HCT116 (cell line): ENCODE results near the gene AFF1. TPM values are rescaled to one million over a fixed set of nuclear protein-coding genes. Genes with fewer than 3 reads are reported as not detected.

Source experiments
- ATAC-seq: fragments of 200-7000 bp; cut with Tn5 transposase; 2 replicates; pipeline ENCODE4 v1.9.1; 2020; ENCODE audit warnings: mild to moderate bottlenecking, moderate library complexity
- BruUV-seq: library from RNA; stranded (reverse); fragments of 400-500 nt; replicated peaks from 2 replicates; lab custom pipeline; 2021; lab: Mats Ljungman, UMichigan
- CTCF ChIA-PET: fragments of 300-600 bp; sonication (Branson Sonifier 250); formaldehyde crosslinking; loops from one replicate; lab custom pipeline; 2021; ENCODE audit warnings: antibody characterized with exemption; lab: Charles Lee
- POLR2A ChIA-PET: fragments of 300-600, 350-600 bp; sonication (Branson Sonifier 250); formaldehyde crosslinking; loops from one replicate; lab custom pipeline; 2021; ENCODE audit warnings: antibody characterized with exemption; lab: Charles Lee
- RAD21 ChIA-PET, 2 experiments: fragments of 300-600 bp; sonication (Branson Sonifier 250); formaldehyde crosslinking; loops; one replicate each; lab custom pipeline; 2023; ENCODE audit warnings: low total read pairs in 2 of 2; ENCODE audit not compliant: uncharacterized antibody in 2 of 2, unreplicated experiment in 2 of 2, low non-redundant PET in 1 of 2; lab: Charles Lee
- DNase-seq: peaks from one replicate; pipeline ENCODE4 v3.0.0-alpha.2; 2010; ENCODE audit warnings: low read depth, low spot score
- H2AFZ ChIP-seq: fragments of 200-600 bp; shearing (Covaris generic), sonication (generic); 2 replicates; pipeline ENCODE4 v1.6.1; 2017; ENCODE audit warnings: low read depth, mixed run types, mixed read lengths, antibody characterized with exemption, low read length; ENCODE audit not compliant: poor library complexity, severe bottlenecking
- H3K27ac ChIP-seq: 2 replicates; pipeline ENCODE4 v1.5.1; 2012; ENCODE audit warnings: low read depth, low read length
- H3K27me3 ChIP-seq: fragments of 200-600 bp; sonication (generic); 2 replicates; pipeline ENCODE4 v1.6.1; 2016; ENCODE audit warnings: mixed run types, low read length, mixed read lengths; ENCODE audit not compliant: insufficient read depth
- H3K36me3 ChIP-seq, 2 experiments: fragments of 200-500 bp in 1 of 2; fragments of 200-600 bp in 1 of 2; sonication (Bioruptor generic) in 1 of 2; sonication (generic) in 1 of 2; 2 replicates each; pipeline versions ENCODE4 v1.5.1 to v1.6.1; 2014 to 2016; ENCODE audit warnings: low read length in 2 of 2, inconsistent platforms in 1 of 2, mixed read lengths in 1 of 2, mixed run types in 1 of 2; ENCODE audit not compliant: insufficient read depth in 2 of 2, control insufficient read depth in 1 of 2
- H3K4me1 ChIP-seq, 2 experiments: fragments of 200-600 bp in 1 of 2; sonication (generic) in 1 of 2; 2 replicates each; pipeline versions ENCODE4 v1.5.1 to v1.6.1; 2012 to 2017; ENCODE audit warnings: low read length in 2 of 2, inconsistent platforms in 1 of 2, mild to moderate bottlenecking in 1 of 2, mixed read lengths in 1 of 2, mixed run types in 1 of 2, moderate library complexity in 1 of 2; ENCODE audit not compliant: insufficient read depth in 2 of 2, control insufficient read depth in 1 of 2
- H3K4me2 ChIP-seq: fragments of 200-600 bp; sonication (generic); 2 replicates; pipeline ENCODE4 v1.6.1; 2017; ENCODE audit warnings: mixed run types, low read length, mixed read lengths
- H3K4me3 ChIP-seq, 2 experiments: fragments of 200-600 bp in 1 of 2; sonication (generic) in 1 of 2; replicated peaks in 1 of 2; 2 replicates each; pipeline ENCODE4 v1.5.1; 2011 to 2016; ENCODE audit warnings: low read length in 2 of 2, control low read depth in 1 of 2, low read depth in 1 of 2, mild to moderate bottlenecking in 1 of 2, mixed read lengths in 1 of 2, mixed run types in 1 of 2
- H3K79me2 ChIP-seq: fragments of 200-600 bp; sonication (generic); 2 replicates; pipeline ENCODE4 v1.6.1; 2017; ENCODE audit warnings: mild to moderate bottlenecking, mixed run types, low read length, moderate library complexity, mixed read lengths; ENCODE audit not compliant: insufficient read depth
- H3K9ac ChIP-seq: fragments of 200-600 bp; sonication (generic); 2 replicates; pipeline ENCODE4 v1.6.1; 2016; ENCODE audit warnings: low read length, mixed read lengths
- H3K9me2 ChIP-seq: fragments of 200-600 bp; sonication (generic), shearing (Covaris generic); 2 replicates; pipeline ENCODE4 v1.6.1; 2017; ENCODE audit warnings: mixed run types, mild to moderate bottlenecking, moderate library complexity; ENCODE audit not compliant: insufficient read depth
- H3K9me3 ChIP-seq, 2 experiments: fragments of 200-500 bp in 1 of 2; fragments of 200-600 bp in 1 of 2; sonication (Bioruptor generic) in 1 of 2; sonication (generic) in 1 of 2; 2 replicates each; pipeline ENCODE4 v1.6.1; 2014 to 2017; ENCODE audit warnings: low read length in 2 of 2, mixed read lengths in 2 of 2, inconsistent platforms in 1 of 2, low read depth in 1 of 2, mild to moderate bottlenecking in 1 of 2, mixed run types in 1 of 2, moderate library complexity in 1 of 2; ENCODE audit not compliant: control insufficient read depth in 1 of 2, insufficient read depth in 1 of 2
- H4K20me1 ChIP-seq: fragments of 200-600 bp; sonication (generic), shearing (Covaris generic); 2 replicates; pipeline ENCODE4 v1.6.1; 2017; ENCODE audit warnings: mixed run types, mild to moderate bottlenecking, moderate library complexity; ENCODE audit not compliant: insufficient read depth
- ELF1 ChIP-seq: IDR thresholded peaks from 2 replicates; pipeline ENCODE4 v1.6.1; 2012; ENCODE audit warnings: low read depth, borderline replicate concordance
- FOSL1 ChIP-seq: IDR thresholded peaks from 2 replicates; pipeline ENCODE4 v1.6.1; 2012; ENCODE audit warnings: low read depth
- POLR2A ChIP-seq: IDR thresholded peaks from 2 replicates; pipeline ENCODE4 v1.7.0; 2011; ENCODE audit warnings: borderline replicate concordance; ENCODE audit not compliant: insufficient read depth, insufficient read length; ENCODE audit errors: extremely low read depth
- POLR2AphosphoS5 ChIP-seq: IDR thresholded peaks from 2 replicates; pipeline ENCODE4 v1.6.1; 2011; ENCODE audit warnings: mild to moderate bottlenecking, low read depth, low read length, moderate library complexity
- RAD21 ChIP-seq: IDR thresholded peaks from 2 replicates; pipeline ENCODE4 v1.6.1; 2012; ENCODE audit warnings: low read depth, mild to moderate bottlenecking
- intact Hi-C: fragments of 100-400 bp; cut with micrococcal nuclease; formaldehyde crosslinking; loops from 2 replicates; pipeline ENCODE4 v1.10.0; 2022
- total RNA-seq: library from RNA; stranded (reverse); gene quantifications from one replicate; pipeline ENCODE4 v1.2.1, GENCODE V29; 2021; ENCODE audit not compliant: unreplicated experiment
- TF ChIP-seq, protein P1 (sequence below), 3 experiments: fragments of 200-600 bp in 1 of 3; sonication (generic) in 1 of 3; IDR thresholded peaks in 2 of 3; conservative IDR thresholded peaks in 1 of 3; 2 replicates each; pipeline ENCODE4 v1.5.1; 2012 to 2017; ENCODE audit warnings: low read depth in 2 of 3, low read length in 2 of 3, antibody characterized with exemption in 1 of 3, borderline replicate concordance in 1 of 3, control low read depth in 1 of 3, mild to moderate bottlenecking in 1 of 3, mixed read lengths in 1 of 3, mixed run types in 1 of 3, moderate library complexity in 1 of 3; ENCODE audit not compliant: insufficient read depth in 1 of 3

AFF1 gene
- total RNA-seq, 1 experiment from 2014 or later: 43.1 TPM

DNA sequence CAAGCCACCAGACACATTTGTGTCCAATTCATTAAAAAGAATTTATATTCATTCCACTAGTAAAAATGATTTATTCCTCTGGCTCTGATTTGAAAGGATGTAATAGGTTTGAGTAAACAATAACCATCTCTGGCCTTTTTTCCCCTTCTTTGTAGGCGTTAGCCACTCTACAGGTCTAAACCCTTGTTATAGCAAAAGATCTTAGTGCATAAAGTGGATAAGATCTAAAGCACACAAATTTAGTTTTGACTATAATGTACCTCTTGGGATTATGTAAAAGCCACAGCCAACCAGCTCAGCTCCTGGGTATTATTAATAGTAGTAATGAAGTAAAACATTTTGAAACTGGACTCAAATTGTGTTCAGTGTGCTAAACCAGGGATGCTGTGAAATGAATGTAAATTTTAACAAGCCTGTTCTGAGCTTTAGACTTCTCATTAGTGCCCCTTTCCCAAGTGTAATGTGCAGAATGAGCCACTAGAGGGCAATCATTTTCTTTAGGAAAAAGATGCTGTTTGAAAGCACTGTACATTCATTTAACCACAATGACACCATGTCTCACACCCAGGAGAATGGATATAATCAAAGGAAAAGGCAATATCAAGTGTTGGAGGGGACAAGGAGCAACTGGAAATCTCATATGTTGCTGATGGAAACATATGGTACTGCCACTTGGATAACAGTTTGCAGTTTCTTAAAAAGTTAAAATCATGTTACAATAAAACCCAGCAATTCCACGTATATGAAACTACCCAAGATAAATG, 215.9 kb downstream of the AFF1 start:
- TF ChIP-seq POLR2A (no peak), ELF1 (no peak), POLR2AphosphoS5 (no peak), RAD21 (peak; percentile 83), FOSL1 (no peak)
- TF ChIP-seq, protein P1, sequence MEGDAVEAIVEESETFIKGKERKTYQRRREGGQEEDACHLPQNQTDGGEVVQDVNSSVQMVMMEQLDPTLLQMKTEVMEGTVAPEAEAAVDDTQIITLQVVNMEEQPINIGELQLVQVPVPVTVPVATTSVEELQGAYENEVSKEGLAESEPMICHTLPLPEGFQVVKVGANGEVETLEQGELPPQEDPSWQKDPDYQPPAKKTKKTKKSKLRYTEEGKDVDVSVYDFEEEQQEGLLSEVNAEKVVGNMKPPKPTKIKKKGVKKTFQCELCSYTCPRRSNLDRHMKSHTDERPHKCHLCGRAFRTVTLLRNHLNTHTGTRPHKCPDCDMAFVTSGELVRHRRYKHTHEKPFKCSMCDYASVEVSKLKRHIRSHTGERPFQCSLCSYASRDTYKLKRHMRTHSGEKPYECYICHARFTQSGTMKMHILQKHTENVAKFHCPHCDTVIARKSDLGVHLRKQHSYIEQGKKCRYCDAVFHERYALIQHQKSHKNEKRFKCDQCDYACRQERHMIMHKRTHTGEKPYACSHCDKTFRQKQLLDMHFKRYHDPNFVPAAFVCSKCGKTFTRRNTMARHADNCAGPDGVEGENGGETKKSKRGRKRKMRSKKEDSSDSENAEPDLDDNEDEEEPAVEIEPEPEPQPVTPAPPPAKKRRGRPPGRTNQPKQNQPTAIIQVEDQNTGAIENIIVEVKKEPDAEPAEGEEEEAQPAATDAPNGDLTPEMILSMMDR (IDR thresholded peaks at IDR 0.05 in 2 of 3, conservative IDR thresholded peaks at IDR 0.05 in 1 of 3; ENCODE audit: borderline replicate concordance in 1 of 3, insufficient read depth in 1 of 3, low read depth in 2 of 3, low read length in 2 of 3): peak; percentile 73 to 95 (median 84)
- RAD21 ChIA-PET: interaction anchor here (0.6 to 1.6 kb wide), 4 partner anchors 70 to 228 kb away, joined by 3 to 5 read pairs (median 5); no protein-coding TSS in a partner anchor
- POLR2A ChIA-PET: no interaction called here

More for the DNA sequence above, 215.9 kb downstream of the AFF1 start:
- Histone ChIP-seq H3K9me3 (no peaks in the 10 kb centered on the region), H4K20me1 (no peaks in the 10 kb centered on the region), H3K9ac (no peak overlapping the region), H2AFZ (no peak overlapping the region), H3K9me2 (no peaks in the 10 kb centered on the region), H3K27me3 (no peaks in the 10 kb centered on the region), H3K27ac (no peak overlapping the region), H3K4me1 (no peaks in the 10 kb centered on the region), H3K4me3 (no peak overlapping the region), H3K36me3 (no peaks in the 10 kb centered on the region), H3K79me2 (no peaks in the 10 kb centered on the region), H3K4me2 (no peak overlapping the region)
- CTCF ChIA-PET: interaction anchor here (0.5 to 5.1 kb wide), 15 partner anchors 8 to 702 kb away, joined by 3 to 31 read pairs (median 4); partner anchors contain the start of gene KLHL8
- no TSS peak for BruUV-seq
- intact Hi-C loops: loop anchor here (1.0 to 5.0 kb wide), 2 partner anchors 85 to 317 kb away; no protein-coding TSS in a partner anchor
- DNase-seq: peak; percentile 55
- peak; percentile 85 for ATAC-seq
